GM10248 (cell line): ENCODE measurements around the gene TUBGCP4.

ENCODE experiments used
- CTCF ChIA-PET: fragments of 300-600 bp; sonication (Branson Sonifier 250); formaldehyde crosslinking; extraction: SDS; loops from one replicate; lab custom pipeline; 2021; ENCODE audit warnings: antibody characterized with exemption; lab: Yijun Ruan, JAX
- POLR2A ChIA-PET: fragments of 350-650 bp; sonication (Branson Sonifier 250); formaldehyde crosslinking; extraction: SDS; loops from one replicate; lab custom pipeline; 2020; ENCODE audit warnings: antibody characterized with exemption; lab: Yijun Ruan, JAX
- DNase-seq: peaks from one replicate; pipeline ENCODE4 v3.0.0; 2012; ENCODE audit errors: extremely low spot score
- CTCF ChIP-seq: IDR thresholded peaks from 2 replicates; pipeline ENCODE4 v1.5.1; 2012; ENCODE audit warnings: mild to moderate bottlenecking, low read depth; ENCODE audit errors: extremely low read depth, missing control alignments, control extremely low read depth

Gene TUBGCP4

GRCh38 chr15:43346305-43346704 is 24.6 kb upstream of the TUBGCP4 start:
- TF ChIP-seq CTCF = peak; percentile 35
- ChIA-PET POLR2A (interaction anchor here (0.6 kb wide), 1 partner anchor 879 kb away, joined by 9 read pairs; no protein-coding TSS in a partner anchor), CTCF (interaction anchor here (0.8 to 1.7 kb wide), 10 partner anchors 8 to 44 kb away, joined by 3 to 5 read pairs (median 3); no protein-coding TSS in a partner anchor)
- DNase-seq = no peak

GRCh38 chr15:43347114-43347513 is 23.8 kb upstream of the TUBGCP4 start:
- CTCF ChIA-PET = interaction anchor here (0.7 to 1.7 kb wide), 6 partner anchors 9 to 30 kb away, joined by 3 to 5 read pairs (median 3); no protein-coding TSS in a partner anchor
- POLR2A ChIA-PET = no interaction called here

GRCh38 chr15:43352693-43353382 is 18.1 kb upstream of the TUBGCP4 start:
- no peak for TF ChIP-seq CTCF
- no peak for DNase-seq
- ChIA-PET CTCF (interaction anchor here (1.5 to 1.9 kb wide), 2 partner anchors 11 to 13 kb away, joined by 4 to 7 read pairs; no protein-coding TSS in a partner anchor), POLR2A (no interaction called here)

More at GRCh38 chr15:43347114-43347513, 23.8 kb upstream of the TUBGCP4 start:
- no peak for DNase-seq
- TF ChIP-seq CTCF = no peak

GRCh38 chr15:43360821-43361220 is 10.1 kb upstream of the TUBGCP4 start:
- ChIA-PET CTCF (interaction anchor here (0.8 to 4.7 kb wide), 6 partner anchors 10 to 31 kb away, joined by 3 to 20 read pairs (median 4); partner anchors contain the start of genes TUBGCP4 and ZSCAN29), POLR2A (no interaction called here)
- DNase-seq = no peak
- no peak for TF ChIP-seq CTCF

- CTCF ChIA-PET = interaction anchor here (1.0 to 4.7 kb wide), 6 partner anchors 10 to 136 kb away, joined by 3 to 20 read pairs (median 3); partner anchors contain the start of genes TUBGCP4 and ZSCAN29
- POLR2A ChIA-PET = no interaction called here
- DNase-seq = no peak
- TF ChIP-seq CTCF = no peak
Measured at GRCh38 chr15:43361313-43361903, 9.5 kb upstream of the TUBGCP4 start.

- POLR2A ChIA-PET = no interaction called here
Measured at GRCh38 chr15:43370310-43370974, 459 bp upstream of the TUBGCP4 start.

More at GRCh38 chr15:43370310-43370974, 459 bp upstream of the TUBGCP4 start:
- no peak for TF ChIP-seq CTCF
- no peak for DNase-seq
- CTCF ChIA-PET = interaction anchor here (0.9 to 3.0 kb wide), 9 partner anchors 8 to 144 kb away, joined by 3 to 20 read pairs (median 5); no protein-coding TSS in a partner anchor
